GM18505 (cell line): ENCODE measurements around the gene OSBPL7.

Experiments used
- ATAC-seq: cut with Tn5 transposase; IDR thresholded peaks from one replicate; pipeline ENCODE4 v1.9.1; 2021; ENCODE audit not compliant: unreplicated experiment
- POLR2A ChIP-seq: IDR thresholded peaks from 4 replicates; pipeline ENCODE4 v1.6.1; 2011; ENCODE audit warnings: borderline replicate concordance; ENCODE audit not compliant: insufficient read depth, insufficient read length; ENCODE audit errors: extremely low read depth

Gene OSBPL7

DNA sequence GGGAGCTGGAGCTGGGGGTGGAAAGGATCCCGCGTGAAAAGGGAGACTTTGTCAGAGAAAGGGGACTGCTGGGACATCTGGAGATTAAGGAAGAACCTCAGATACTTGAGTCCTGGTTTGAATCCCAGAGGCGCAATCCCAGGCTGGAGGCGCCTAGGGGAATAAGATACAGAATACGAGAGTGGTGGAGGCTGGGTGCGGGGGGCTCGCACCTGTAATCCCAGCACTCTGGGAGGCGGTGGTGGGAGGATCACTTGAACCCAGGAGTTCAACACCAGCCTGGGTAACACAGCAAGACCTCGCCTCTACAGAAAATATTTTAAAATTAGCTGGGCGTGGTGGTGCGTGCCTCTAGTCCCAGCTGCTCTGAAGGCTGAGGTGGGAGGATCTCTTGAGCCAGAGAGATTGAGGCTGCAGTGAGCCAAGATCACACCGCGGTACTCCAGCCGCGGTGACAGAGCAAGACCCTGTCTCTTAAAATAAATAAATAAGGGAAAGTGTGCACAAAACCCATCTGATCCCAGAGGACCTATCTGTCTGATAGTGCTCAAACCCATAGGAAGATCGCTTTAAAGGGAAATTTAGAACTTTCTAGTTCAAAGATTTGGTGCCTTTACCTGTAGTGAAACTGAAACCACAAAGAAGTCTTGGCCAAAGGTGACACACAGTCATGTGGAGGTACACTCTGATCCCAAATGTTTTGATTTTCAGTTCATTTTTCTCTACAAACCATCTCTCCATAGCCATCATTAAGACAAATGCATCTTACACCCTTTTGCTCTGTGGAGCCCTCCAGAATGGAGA is 20.1 kb upstream of the OSBPL7 start:
- no peak for ATAC-seq
- TF ChIP-seq POLR2A, result no peak

DNA sequence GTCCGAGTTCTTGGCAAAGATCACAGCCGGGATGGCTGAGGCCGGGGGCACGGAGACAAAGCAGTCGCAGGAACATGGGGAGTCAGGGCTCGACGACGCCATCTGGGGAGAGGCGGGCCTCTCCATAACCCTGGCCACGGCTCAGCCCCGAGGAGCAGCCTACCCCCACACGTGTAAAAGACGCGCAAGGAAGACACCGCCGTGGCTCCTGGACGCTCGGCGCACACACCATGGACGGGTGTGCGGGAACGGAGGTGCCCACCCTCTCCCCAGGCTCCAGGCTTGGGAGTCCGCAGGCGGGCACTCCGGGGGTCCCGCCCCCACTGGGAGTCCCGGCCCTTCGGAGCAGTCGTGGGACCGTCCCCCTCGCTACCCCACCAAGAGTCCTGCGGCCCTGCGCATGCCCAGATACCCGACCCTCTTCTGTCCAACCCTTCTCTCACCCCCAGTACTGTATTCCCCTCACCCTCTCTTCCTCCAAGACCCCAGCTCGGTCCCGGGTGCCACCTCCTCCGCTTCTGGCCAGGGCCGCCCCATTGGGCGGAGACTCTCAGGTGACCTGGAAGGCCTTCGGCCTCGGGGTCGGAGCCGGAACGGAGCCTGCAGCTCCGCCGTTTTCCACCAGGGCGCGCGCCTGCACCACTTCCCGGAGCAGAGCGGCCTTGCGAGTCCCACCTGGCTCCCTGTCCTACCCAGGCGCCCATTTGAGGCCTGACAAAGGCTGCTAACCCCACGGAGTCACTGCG is 19.3 kb upstream of the OSBPL7 start, which contains the start of gene SCRN2:
TSS of gene SCRN2 (minus strand) at position 532 of the 746 bp plus-strand sequence. CDS start at position 102, 430 bp downstream.
- peak; percentile 76 for ATAC-seq
- peak; percentile 50 for TF ChIP-seq POLR2A

DNA sequence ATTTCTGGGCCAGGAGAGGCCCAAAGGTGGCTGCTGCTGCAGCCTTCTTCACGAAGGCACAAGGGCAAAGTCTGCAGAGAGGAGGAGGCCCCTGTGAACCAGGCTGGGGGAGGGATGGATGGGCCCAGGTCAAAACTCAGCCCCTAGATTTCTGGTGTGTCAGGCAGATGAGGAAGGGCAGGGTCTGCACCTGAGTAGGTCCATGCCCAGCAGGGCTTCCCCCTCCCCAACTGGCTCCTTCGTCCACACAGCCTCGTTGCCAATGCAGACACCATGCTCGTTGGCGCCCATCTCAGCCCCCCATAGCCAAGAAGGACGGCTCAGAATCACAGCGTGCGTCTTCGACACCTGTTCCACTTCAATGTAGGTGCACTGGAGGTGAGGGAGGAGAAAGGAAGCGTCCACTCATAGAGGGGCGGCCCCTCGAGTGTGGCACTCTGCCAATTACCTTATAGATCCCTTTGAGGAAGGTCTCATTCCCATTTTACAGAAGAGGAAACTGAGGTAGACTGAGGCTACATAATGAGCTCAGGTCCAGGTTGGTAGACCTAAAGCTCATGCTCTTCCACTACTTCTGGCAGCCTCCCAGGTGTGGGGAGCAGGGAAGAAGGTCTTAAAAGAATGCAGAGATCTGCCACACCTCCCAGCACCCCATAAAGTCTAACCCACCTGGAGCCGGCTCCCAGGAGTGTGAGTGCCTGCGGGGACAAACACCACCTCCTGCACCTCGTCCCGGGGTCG is 18.6 kb upstream of the OSBPL7 start:
- TF ChIP-seq POLR2A, result no peak
- ATAC-seq, result no peak

DNA sequence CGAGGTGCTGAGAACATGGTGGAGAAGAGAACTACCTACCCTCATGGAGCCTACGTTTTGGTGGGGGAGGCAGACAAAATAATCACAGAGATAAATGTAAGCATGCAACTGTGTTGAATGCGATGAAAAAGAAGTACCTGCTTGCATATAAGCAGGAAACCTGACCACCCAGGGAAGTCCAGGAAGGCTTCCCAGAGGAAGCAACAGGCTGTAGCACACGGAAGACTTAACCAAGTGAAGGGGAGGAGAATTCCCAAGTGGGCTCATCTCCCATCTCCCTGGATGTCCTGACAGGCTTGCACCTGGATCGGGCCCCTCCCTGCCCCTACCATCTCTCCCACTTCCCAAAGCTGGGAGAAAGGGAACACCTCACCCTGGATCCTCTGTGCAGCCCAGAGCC is 17.5 kb upstream of the OSBPL7 start:
- ATAC-seq, result no peak
- TF ChIP-seq POLR2A, result no peak

DNA sequence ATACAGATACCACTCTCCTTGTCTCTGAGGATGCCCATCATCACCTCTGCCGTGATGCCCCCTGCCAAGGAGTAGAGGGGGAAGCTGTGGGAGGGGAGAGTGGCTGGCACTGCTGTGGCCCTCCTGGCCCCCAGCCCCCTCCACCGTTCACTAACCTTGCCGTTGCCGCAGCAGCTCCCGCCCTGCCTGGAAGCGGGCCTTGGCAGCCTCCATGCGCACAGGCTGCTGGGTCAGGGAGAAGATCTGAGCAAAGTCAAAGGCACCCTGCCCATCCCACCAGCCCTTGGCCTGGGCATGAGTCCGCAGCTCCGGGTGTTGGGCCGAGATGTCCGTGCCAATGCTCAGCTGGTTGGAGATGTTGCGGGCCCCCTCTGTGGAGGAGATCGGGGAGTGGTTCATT is 17.0 kb upstream of the OSBPL7 start:
- ATAC-seq, result no peak

DNA sequence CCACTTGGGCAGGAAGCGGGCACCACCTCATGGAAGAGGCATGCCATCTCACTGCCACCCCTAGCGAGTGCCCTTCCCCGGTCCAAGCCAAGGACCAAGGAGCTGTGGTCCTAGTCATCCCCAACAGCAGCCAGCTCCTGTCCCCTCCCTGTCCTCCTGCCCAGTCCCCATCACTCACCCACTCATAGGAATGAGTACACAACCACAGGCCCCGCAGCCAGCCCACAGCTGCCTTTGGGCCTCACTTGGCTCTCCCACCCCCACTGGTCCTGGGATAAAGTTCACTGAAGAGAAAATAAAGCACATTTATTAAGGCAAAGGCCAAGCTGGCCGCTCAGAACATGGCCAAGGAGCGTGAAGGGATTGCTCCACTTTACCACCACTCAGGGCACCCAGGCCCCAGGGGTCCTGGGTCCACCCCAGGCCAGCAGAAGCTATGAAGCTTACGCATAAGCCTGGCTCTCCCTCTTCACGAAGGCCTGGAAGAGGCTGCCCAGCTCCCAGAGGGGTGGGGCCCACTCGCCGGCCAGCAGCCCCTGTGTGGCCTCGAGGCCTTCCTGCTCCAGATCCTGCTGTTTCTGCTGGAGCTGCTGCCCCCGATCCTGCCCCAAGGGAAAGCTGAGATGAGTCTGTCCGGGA is 15.9 kb upstream of the OSBPL7 start:
- no peak for ATAC-seq
- TF ChIP-seq POLR2A, result no peak

More for the DNA sequence above, 17.0 kb upstream of the OSBPL7 start:
- no peak for TF ChIP-seq POLR2A

DNA sequence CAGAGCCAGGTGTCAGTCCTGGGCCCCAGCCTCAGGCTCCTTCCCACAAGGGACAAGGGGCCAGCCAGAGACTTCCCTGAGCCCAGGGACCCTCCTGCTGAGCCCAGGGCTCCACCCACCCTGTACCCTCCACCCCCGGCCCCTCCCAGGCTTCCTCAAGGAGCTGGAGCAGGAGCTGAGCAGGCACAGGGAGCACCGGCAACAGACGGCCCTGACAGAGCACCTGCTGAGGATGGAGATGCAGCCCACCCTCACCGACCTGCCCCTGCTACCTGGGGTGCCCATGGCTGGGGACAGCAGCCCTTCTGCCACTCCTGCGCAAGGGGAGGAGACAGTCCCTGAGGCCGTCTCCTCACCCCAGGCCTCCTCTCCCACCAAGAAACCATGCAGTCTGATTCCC is 15.0 kb upstream of the OSBPL7 start:
- ATAC-seq, result no peak
- no peak for TF ChIP-seq POLR2A

DNA sequence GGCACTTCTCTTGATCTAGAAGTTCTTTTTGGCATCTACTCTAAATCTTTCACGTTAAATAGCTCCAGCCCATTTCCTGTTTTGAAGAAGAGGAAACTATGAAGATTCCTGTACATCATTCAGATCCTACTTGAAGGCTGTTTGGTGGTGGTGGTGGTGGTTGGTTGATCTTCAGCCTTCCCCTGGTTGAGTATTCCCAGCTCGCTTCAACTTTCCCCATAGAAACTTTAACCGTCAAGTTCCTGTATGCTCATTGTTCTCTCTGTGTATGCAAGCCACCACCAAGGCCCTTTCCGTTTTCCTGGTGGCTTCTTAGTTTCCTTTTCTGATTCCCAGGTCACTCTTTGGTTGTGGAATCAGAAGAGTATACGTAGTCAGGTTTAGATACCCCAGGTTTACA is 13.2 kb upstream of the OSBPL7 start:
- no peak for TF ChIP-seq POLR2A

DNA sequence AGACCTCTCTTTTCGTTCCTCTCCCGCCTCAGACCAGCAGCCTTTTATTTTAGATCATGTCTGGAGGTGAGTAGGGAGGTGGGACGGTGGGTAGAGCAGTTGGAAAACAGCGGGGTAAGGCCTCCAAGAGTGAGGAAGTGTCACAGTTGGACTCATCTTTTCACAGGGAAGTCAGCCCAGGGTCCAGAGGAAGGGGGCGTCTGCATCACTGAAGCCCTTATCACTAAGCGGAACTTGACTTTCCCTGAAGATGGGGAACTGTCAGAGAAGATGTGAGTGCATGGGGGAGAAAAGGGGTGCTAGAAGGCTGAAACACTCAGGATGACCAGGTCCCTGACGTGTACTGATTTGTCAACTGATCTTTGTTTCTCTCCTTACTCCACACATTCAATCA is 10.3 kb upstream of the OSBPL7 start:
- TF ChIP-seq POLR2A, result no peak
- ATAC-seq, result no peak

More for the DNA sequence above, 13.2 kb upstream of the OSBPL7 start:
- ATAC-seq, result no peak

DNA sequence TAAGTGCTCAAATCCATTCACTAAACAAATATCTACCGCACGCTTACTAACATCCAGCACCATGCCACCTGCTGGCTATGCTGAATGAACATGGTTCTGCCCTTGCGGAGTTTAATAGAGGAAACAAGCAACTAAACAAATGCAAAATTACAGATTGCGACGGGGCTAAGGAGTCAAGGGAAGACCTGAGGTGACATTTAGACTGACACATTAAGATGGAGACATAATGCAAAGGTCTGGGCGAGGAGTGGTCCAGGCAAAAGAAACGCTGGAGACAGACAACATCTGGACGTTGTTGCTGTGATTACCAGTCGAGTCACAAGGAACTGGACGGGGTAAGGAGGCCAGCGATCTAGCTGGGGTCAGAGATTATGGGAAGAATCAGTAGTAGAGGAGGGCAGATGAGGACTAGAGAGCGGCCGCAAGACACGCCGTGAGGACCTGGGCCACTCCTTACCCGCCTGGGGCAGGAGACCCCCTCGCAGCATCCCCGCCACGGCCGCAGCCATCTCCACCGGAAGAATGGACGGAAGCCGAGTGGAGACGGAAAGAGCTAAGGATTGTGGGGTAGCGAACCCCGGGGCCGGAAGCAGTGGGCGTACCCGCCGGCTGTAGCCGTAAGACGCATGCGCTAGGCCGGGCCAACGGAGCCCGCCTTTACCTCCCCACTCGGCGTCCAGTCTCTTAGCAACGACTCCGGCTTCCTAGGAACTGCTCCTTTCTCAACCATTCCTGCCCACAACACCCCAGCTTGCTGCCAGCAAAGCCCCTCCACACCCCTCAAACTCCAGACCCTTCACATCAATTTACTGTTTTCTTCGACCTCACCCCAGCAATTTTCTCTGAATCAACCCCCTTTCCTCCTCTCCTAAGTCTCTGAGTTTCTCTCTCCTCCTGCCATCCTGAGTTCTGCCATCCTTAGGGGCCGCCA is 9.7 kb upstream of the OSBPL7 start, which contains the start of the genes LRRC46 and MRPL10:
TSS of gene LRRC46 (plus strand) at position 668 of the 931 bp plus-strand sequence. CDS start 320 bp downstream, outside the sequence.
TSS of gene MRPL10 (minus strand) at position 539 of the 931 bp plus-strand sequence. CDS start at position 509, 30 bp downstream.
- TF ChIP-seq POLR2A, result peak; percentile 99
- peak; percentile 91 for ATAC-seq

DNA sequence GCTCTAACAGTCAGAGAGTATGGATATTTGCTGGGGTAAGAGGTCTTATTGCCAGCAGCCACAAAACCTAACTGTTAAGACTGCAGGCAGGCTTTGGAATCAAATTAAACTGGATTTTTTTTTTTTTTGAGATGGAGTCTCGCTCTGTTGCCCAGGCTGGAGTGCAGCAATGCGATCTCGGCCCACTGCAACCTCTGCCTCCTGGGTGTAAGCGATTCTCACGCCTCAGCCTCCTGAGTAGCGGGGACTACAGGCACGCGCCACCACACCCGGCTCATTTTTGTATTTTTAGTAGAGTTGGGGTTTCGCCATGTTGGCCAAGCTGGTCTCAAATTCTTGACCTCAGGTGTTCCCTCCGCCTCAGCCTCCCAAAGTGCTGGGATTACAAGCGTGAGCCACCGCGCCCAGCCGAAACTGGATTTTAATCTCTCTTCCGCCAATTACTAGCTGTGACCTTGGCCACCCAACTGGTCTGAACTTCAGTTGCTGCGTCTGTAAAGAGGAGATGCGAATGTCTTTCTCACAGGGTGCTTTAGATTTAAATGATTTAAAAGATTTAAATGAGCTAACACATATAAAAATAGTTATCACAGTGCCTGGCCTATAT is 8.9 kb upstream of the OSBPL7 start:
- no peak for ATAC-seq
- no peak for TF ChIP-seq POLR2A
